Hippocampal formation (tissue), 2 donors: ENCODE data around the gene BCOR.
A peak's percentile ranks its signal among the peaks of the same experiment; 100 is the strongest.

ENCODE experiments used
- DNase-seq, 2 donors: peaks; one replicate each; lab custom pipeline; 2025; lab: John Stamatoyannopoulos, UW

BCOR gene

GRCh38 chrX:40063555-40063954, 34.2 kb downstream of the BCOR start:
- no peak for DNase-seq

GRCh38 chrX:40062525-40063155, 35.1 kb downstream of the BCOR start:
- peak in 1 of 2 donors; percentile 40 for DNase-seq

- DNase-seq, result no peak
Observed at GRCh38 chrX:40061871-40062524, 35.8 kb downstream of the BCOR start.

GRCh38 chrX:40061005-40061404, 36.8 kb downstream of the BCOR start:
- DNase-seq, result no peak

GRCh38 chrX:40060356-40060845, 37.4 kb downstream of the BCOR start:
- DNase-seq, result no peak

GRCh38 chrX:40058719-40059118, 39.0 kb downstream of the BCOR start:
- no peak for DNase-seq

- no peak for DNase-seq
Observed at GRCh38 chrX:40057405-40057804, 40.4 kb downstream of the BCOR start.

- no peak for DNase-seq
Observed at GRCh38 chrX:40056420-40056819, 41.3 kb downstream of the BCOR start.

- DNase-seq, result no peak
Observed at GRCh38 chrX:40055495-40055894, 42.3 kb downstream of the BCOR start.

- no peak for DNase-seq
Observed at GRCh38 chrX:40054793-40055192, 43.0 kb downstream of the BCOR start.

GRCh38 chrX:40050532-40050931, 47.2 kb downstream of the BCOR start:
- DNase-seq, result no peak

- DNase-seq, result no peak
Observed at GRCh38 chrX:40049084-40049641, 48.6 kb downstream of the BCOR start.

- no peak for DNase-seq
Observed at GRCh38 chrX:40047485-40047884, 50.3 kb downstream of the BCOR start.

- no peak for DNase-seq
Observed at GRCh38 chrX:40043895-40044294, 53.9 kb downstream of the BCOR start.

GRCh38 chrX:40041915-40042314, 55.8 kb downstream of the BCOR start:
- no peak for DNase-seq

GRCh38 chrX:40040686-40041461, 56.9 kb downstream of the BCOR start:
- DNase-seq, result no peak

- DNase-seq, result no peak
Observed at GRCh38 chrX:40039887-40040286, 57.9 kb downstream of the BCOR start.

GRCh38 chrX:40037367-40037766, 60.4 kb downstream of the BCOR start:
- no peak for DNase-seq

GRCh38 chrX:40035726-40036125, 62.0 kb downstream of the BCOR start:
- DNase-seq, result no peak

- no peak for DNase-seq
Observed at GRCh38 chrX:40031911-40032310, 65.8 kb downstream of the BCOR start.

GRCh38 chrX:40030205-40030604, 67.6 kb downstream of the BCOR start:
- no peak for DNase-seq

- no peak for DNase-seq
Observed at GRCh38 chrX:40022421-40022820, 75.3 kb downstream of the BCOR start.

GRCh38 chrX:40021647-40022046, 76.1 kb downstream of the BCOR start:
- DNase-seq, result no peak
